IMR-90 (cell line): ENCODE data around the gene AFAP1L2.

ENCODE experiments used
- CEBPB ChIP-seq: IDR thresholded peaks from 2 replicates; pipeline ENCODE4 v1.6.1; 2012; ENCODE audit warnings: low read depth, low read length, improper control_type of control experiment
- CHD1 ChIP-seq: IDR thresholded peaks from 2 replicates; pipeline ENCODE4 v1.6.1; 2012; ENCODE audit warnings: low read depth, low read length, improper control_type of control experiment
- MAFK ChIP-seq: IDR thresholded peaks from 2 replicates; pipeline ENCODE4 v1.6.1; 2012; ENCODE audit warnings: low read depth, low read length, improper control_type of control experiment
- MAZ ChIP-seq: IDR thresholded peaks from 2 replicates; pipeline ENCODE4 v1.6.1; 2012; ENCODE audit warnings: low read depth, mild to moderate bottlenecking, low read length, improper control_type of control experiment, moderate library complexity, borderline replicate concordance
- MXI1 ChIP-seq: IDR thresholded peaks from 2 replicates; pipeline ENCODE4 v1.6.1; 2012; ENCODE audit warnings: low read depth, mild to moderate bottlenecking, low read length, moderate library complexity, borderline replicate concordance
- NFE2L2 ChIP-seq: fragments of 150-350 bp; IDR thresholded peaks from 2 replicates; pipeline ENCODE4 v1.6.1; 2016; ENCODE audit warnings: low read depth, mild to moderate bottlenecking, low read length
- POLR2A ChIP-seq: IDR thresholded peaks from 2 replicates; pipeline ENCODE4 v1.6.1; 2012; ENCODE audit warnings: mild to moderate bottlenecking, low read depth, low read length
- RFX5 ChIP-seq: IDR thresholded peaks from 2 replicates; pipeline ENCODE4 v1.8.0; 2012; ENCODE audit warnings: low read depth, mild to moderate bottlenecking, low read length, moderate library complexity
- SMC3 ChIP-seq: fragments of 150-350 bp; IDR thresholded peaks from 2 replicates; pipeline ENCODE4 v1.6.1; 2016; ENCODE audit warnings: low read depth, mild to moderate bottlenecking, antibody characterized with exemption, low read length, moderate library complexity
- TF ChIP-seq, protein P1 (sequence below): conservative IDR thresholded peaks from 2 replicates; pipeline ENCODE4 v1.5.1; 2012; ENCODE audit warnings: mild to moderate bottlenecking, low read depth, low read length, improper control_type of control experiment
- TF ChIP-seq, protein P2 (sequence below): fragments of 150-350 bp; IDR thresholded peaks from 2 replicates; pipeline ENCODE4 v1.6.1; 2016; ENCODE audit warnings: low read depth, mild to moderate bottlenecking, low read length, moderate library complexity, borderline replicate concordance

DNA sequence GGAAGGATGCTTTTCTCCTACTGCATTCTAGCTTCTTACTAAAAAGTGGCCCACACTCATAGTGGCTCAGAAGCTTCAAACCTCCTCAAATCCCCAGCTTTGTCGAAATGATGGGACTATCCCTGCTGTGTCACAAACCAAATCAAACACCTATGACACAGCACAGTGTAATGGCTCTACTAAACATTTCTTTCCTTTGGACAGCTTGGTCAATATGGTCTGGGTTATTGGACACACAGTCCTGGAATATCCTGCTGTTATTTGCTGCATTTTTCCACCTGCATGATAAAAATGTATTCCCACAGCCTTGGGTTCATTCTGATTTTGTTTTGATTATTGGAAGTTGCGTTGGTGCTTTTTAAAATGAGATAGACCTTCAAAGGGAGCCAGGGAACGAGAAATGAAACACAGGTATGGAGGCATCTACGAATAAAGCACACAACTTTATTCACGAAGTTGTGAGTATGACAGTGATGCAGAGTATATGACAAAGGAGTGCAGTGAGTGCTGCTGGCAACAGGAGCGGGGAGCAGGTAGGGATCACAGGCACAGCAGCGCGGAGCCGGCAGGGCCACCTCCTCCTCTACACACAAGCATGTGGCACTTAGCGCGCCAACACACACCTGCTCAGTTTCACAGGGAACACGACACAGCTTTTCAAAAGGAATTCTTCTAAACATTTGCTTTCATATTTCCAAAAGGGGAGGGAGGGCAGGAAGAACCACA, 26.5 kb upstream of the AFAP1L2 start:
- TF ChIP-seq CEBPB, result no peak
- TF ChIP-seq, protein P1, sequence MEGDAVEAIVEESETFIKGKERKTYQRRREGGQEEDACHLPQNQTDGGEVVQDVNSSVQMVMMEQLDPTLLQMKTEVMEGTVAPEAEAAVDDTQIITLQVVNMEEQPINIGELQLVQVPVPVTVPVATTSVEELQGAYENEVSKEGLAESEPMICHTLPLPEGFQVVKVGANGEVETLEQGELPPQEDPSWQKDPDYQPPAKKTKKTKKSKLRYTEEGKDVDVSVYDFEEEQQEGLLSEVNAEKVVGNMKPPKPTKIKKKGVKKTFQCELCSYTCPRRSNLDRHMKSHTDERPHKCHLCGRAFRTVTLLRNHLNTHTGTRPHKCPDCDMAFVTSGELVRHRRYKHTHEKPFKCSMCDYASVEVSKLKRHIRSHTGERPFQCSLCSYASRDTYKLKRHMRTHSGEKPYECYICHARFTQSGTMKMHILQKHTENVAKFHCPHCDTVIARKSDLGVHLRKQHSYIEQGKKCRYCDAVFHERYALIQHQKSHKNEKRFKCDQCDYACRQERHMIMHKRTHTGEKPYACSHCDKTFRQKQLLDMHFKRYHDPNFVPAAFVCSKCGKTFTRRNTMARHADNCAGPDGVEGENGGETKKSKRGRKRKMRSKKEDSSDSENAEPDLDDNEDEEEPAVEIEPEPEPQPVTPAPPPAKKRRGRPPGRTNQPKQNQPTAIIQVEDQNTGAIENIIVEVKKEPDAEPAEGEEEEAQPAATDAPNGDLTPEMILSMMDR, result no peak
- TF ChIP-seq CHD1, result no peak
- TF ChIP-seq, protein P2, sequence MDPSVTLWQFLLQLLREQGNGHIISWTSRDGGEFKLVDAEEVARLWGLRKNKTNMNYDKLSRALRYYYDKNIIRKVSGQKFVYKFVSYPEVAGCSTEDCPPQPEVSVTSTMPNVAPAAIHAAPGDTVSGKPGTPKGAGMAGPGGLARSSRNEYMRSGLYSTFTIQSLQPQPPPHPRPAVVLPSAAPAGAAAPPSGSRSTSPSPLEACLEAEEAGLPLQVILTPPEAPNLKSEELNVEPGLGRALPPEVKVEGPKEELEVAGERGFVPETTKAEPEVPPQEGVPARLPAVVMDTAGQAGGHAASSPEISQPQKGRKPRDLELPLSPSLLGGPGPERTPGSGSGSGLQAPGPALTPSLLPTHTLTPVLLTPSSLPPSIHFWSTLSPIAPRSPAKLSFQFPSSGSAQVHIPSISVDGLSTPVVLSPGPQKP, result no peak
- no peak for TF ChIP-seq POLR2A
- TF ChIP-seq RFX5, result no peak
- TF ChIP-seq MXI1, result no peak
- TF ChIP-seq NFE2L2, result no peak
- no peak for TF ChIP-seq MAZ
- no peak for TF ChIP-seq MAFK
- no peak for TF ChIP-seq SMC3
